ENCODE data around the gene TOMM40.
"Not testable (repeated sequence)": the region's sequence is repeated elsewhere in the genome, so short reads cannot be mapped to it uniquely, and the experiment has no call there.

Gene TOMM40

DNA sequence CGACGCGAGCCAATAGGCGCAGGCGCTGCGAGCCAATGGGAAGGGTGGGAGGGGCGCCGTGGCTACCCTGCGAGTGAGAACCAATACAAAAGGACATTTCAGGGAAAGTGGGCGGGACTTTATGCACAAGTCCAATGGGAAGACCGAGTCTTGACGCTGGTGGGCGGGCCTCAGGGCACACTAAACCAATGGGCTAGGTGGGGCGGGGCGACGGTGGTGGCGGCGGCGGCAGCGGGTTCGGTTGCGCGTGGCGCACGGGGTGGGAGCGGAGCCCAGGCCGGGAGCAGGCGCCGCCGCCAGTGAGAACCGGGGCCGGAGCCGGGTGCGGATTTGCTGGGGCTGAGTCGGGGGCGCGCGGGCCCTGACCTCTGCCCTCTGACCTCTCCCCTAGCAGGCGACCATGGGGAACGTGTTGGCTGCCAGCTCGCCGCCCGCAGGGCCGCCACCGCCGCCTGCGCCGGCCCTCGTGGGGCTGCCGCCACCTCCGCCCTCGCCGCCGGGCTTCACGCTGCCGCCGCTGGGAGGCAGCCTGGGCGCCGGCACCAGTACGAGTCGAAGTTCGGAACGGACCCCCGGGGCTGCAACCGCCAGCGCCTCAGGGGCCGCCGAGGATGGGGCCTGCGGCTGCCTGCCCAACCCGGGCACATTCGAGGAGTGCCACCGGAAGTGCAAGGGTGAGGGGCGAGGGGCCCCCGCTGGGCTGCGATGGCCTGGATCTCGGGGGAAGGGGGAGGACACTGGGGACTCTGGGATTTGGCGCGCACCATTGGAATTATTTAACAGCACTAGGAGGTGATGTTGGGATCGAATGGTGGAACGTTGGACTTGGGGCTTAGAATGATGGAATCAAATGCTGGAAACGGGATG, at the start of gene TOMM40:
Gene TOMM40, plus strand, starts transcription at position 239 of the 867 bp plus-strand sequence. Its CDS starts 162 bp downstream, at position 401.
- peak; percentile 99 to 100 for DNase-seq (ENCODE audit: low read depth in 2 of 2)

GRCh38 chr19:44845286-44845611, 45.8 kb upstream of the TOMM40 start:
- no peak for DNase-seq (ENCODE audit: low read depth in 2 of 2)

- peak; percentile 42 to 53 for DNase-seq (ENCODE audit: low read depth in 2 of 2)
Measured at GRCh38 chr19:44845612-44846454, 45.2 kb upstream of the TOMM40 start, which contains the start of gene NECTIN2. NECTIN2 (plus strand) TSS chr19:44846297; CDS start chr19:44846526, 229 bp downstream.

- DNase-seq (ENCODE audit: low read depth in 2 of 2), result no peak
Measured at GRCh38 chr19:44846455-44847143, 44.5 kb upstream of the TOMM40 start.

DNA sequence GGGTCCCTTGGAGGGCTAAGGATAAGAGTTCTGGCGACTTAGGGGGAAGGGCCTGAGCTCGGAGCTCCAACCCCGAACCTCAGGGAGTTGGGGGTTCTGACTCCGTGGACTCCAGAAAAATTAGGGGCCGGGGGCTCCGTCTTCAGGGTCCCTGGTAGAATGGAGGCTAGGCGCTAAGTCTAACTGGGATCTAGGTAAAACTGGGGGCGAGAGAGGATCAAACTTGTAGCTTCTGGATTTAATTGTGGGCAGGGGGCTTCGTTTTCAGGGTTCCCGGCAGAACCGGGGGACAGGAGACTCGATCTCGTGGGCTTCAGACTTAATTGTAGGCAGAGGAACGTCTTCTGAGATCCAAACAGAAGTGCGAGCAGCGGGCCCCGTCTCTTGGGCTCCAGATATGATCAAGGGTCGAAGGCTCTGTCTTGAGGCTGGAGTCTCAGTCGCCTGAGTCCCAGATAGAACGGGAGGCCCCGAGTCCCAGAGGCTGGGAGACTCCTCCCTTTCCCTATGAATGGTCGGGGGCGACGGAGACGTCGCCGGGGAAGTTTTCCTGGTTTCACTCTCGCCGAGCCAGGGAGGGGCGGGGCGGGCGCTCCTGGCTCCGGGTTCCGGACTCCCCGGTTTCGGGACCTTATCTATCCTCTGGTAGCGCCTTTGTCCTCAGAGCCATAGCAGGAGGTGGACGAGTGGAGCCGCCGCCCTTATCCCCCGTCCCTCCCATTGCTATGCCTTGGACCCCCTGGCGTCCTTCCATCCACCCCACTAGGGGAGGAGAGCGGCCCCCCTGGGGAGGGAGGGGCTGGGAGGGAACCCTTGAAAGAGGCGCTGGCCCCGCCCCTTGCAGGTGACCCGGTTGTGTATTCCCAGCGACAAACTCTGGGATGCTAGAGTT, 43.7 kb upstream of the TOMM40 start:
- DNase-seq (ENCODE audit: low read depth in 2 of 2), result no peak

DNA sequence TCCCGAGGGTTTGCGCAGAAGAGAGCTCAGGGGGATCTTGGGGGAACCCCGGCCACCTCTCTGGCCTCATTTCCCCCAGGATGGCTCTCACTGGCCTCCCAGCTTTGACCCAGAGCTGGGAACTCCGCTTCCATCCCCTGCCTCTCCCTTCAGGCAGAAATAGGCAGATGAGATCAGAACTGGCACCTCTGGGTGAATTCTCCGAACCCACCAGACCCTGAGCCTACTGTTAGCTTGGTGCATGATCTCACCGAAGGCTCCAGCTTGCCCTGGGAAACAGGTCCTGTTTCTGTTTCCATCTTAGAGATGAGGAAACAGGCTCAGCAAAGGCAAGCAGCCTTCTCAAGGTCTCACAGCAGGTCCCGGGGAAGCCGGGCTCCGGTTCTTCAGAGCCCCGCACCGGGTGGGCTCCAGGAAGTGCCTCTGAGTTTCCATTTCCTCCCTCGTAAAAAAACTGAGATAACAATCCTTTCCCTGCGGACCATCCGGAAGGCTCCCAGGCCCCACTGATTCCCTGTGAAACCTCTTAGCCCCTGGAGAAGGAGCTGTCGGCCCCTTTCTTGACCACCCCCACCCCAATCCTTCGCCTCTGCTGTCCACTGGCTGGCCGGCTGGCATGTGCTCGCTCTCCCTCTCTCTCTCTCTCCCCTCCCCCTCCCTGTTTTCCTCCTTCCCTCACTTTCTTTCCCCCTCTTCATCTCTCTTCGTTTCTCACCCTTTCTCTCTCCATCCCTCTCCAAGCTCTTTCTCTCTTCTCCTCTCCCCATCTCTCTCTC, 42.8 kb upstream of the TOMM40 start:
- DNase-seq (ENCODE audit: low read depth in 2 of 2), result no peak

DNA sequence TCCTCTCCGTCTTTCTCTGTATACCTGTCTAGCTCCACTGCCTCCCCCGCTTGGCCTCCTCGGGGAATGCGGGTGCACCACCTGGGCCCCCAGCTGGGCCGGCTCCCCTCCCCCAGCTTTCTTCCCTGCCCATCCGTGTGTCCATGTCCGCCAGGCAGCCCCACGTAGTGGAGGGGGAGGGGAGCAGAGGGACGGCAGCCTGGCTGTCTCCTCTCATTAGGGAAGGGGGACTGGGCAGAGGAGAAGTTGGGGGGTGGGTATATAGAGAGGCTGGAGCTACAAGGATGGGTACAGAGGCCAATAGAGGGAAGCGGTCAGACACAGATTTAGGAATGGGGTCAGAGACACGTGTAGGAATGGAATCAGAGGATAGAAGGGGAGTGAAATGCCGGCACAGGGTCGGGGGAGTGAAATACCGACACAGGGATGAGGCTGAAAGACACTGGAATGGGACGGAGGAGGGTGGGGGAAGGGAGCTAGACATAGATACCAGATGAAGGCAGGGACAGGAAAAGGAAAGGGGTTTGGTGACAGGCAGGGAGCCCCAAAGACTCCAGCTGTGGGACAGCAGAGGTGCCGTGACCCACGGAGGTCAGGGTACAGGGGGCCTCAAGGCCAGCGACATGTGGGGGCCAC, 42.1 kb upstream of the TOMM40 start:
- no peak for DNase-seq (ENCODE audit: low read depth in 2 of 2)

DNA sequence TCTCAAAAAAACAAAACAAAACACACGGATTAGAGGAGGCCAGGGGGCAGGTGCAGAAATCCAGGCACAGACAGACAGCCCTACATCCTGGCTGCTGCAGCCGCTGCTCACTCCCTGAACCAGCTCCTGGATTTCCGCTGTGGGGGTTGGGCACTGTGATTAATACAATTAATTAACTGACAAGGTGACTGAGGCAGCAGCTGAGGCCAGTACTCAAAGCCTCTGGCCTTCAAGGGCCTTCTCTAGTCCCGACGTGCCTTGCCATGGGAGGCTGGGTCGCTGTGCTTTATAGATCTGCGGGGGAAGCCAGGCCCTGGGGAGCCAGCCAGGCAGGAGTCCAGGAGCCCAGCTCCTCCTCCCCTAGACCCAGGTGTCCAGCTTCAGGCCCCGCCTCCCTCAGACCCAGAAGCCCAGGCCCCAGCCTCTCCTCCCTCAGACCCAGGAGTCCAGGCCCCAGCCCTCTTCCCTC, 40.4 kb upstream of the TOMM40 start:
- DNase-seq (ENCODE audit: low read depth in 2 of 2), result no peak

DNA sequence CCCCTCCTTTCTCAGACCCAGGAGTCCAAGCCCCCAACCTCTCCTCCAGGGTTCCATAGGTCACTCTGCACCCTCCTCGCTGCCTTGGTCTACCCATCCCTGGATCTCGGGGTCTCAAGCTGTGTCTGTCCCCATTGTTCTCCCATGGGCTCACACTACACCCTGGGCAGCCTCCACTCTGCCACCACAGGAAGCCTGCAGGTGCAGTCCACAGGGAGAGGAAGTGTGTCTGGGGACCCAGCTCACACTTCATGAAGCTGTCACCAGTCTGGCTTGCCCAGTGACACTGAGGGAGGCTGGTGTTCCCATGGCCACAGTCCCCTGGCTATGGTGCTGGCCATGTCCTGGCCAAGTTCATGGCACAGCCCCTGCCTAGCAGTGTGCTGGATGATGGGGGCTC, 39.6 kb upstream of the TOMM40 start:
- DNase-seq (ENCODE audit: low read depth in 2 of 2), result no peak

GRCh38 chr19:44855606-44856005, 35.4 kb upstream of the TOMM40 start:
- DNase-seq (ENCODE audit: low read depth in 2 of 2), result no peak

DNA sequence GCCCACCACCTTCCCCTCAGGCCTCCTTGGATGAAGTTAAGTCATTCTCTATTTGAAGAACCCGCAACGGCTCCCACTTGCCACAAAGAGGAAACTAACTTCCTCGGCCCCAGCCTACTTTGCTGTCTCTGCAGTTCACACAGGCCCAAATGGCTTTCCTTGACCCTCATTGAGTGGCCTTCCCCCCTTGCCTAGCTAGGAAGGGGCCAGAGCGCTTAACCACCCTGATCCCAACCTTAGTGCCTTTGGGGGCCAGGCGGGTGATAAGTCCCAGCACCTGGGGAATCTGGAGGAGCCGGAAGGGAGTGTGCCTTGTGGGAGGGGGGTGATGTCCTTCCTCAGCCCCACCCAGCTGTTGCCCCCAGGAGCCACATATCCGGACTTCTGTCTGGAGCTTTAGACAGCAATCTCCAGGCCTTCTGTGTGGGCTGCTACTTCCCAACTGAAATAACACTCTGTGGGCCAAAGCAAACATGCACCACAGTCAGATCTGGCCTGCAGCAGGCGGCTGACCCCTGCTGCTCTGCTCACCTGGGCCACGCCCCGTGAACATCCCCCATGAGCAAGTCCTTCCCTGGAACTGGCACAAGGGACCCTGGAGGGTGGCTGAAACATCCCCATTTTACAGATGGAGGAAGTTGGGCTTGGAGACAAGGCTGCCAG, 34.5 kb upstream of the TOMM40 start:
- DNase-seq (ENCODE audit: low read depth in 2 of 2), result no peak

DNA sequence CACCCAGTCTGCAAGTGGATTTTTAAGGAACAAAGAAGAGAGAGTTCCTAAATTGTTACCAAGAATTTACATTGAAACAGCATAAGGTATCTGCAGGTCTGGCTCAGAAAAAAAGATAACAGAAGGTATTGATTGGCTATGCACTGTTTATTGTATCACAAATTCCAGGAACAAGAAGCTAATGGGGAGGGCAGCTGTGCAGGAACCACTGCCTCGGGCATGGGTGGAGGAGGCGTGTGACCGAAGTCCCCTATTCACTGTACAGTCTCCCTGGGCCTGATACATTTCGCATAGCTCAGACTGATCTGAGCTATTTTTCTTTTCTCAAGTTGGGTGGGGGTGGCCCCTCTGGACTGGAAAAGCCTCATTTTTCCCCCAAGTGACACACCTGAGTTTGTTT, 33.2 kb upstream of the TOMM40 start:
- DNase-seq (ENCODE audit: low read depth in 2 of 2), result no peak

- not testable (repeated sequence) for DNase-seq (ENCODE audit: low read depth in 2 of 2)
Measured at GRCh38 chr19:44861576-44861975, 29.5 kb upstream of the TOMM40 start.

- DNase-seq (ENCODE audit: low read depth in 2 of 2), result no peak
Measured at GRCh38 chr19:44863990-44864389, 27.1 kb upstream of the TOMM40 start.

DNA sequence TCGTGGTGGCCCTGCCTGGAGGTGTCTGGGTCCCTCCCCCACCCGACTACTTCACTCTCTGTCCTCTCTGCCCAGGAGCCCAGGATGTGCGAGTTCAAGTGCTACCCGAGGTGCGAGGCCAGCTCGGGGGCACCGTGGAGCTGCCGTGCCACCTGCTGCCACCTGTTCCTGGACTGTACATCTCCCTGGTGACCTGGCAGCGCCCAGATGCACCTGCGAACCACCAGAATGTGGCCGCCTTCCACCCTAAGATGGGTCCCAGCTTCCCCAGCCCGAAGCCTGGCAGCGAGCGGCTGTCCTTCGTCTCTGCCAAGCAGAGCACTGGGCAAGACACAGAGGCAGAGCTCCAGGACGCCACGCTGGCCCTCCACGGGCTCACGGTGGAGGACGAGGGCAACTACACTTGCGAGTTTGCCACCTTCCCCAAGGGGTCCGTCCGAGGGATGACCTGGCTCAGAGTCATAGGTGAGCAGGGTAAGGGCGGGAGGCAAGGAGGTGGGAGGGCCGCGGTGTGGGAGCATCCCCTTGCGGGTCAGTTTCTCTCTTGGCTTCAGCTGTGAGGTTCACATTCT, 25.8 kb upstream of the TOMM40 start:
- no peak for DNase-seq (ENCODE audit: low read depth in 2 of 2)

DNA sequence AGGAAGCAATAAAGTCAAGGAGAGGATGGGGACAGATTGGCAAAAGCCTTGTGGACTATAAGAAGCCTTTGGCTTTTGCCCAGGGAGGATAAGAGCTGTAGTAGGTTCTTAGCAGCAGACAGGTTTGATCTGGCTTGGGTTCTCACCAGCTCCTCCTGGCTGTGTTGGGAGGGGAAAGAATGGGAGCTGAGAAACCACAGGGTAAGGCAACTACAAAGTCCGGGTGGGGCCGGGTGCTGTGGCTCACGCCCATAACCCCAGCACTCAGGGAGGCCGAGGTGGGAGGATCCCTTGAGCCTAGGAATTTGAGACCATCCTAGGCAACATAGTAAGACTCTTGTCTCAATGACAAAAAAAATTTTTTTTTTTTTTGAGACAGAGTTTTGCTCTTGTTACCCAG, 24.4 kb upstream of the TOMM40 start:
- DNase-seq (ENCODE audit: low read depth in 2 of 2), result no peak

DNA sequence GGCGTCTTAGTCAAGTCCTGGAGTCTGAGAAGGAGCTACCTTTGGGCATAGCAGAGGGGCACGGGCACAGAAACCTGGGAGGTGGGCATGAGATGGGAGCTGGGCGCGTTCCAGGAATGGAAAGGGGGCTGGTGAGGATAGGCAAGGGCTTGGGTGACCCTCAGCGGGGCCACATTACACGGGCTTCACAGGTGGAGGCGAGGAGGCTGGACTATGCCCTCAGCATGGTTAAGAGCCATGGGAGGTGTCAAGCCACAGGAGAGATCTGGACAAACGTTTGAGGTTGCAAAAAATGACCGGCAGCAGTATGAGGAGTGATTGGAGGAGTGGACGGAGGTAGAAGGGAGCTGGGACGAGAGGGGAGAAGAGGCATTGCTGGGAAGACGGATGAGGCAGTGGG, 23.5 kb upstream of the TOMM40 start:
- no peak for DNase-seq (ENCODE audit: low read depth in 2 of 2)

DNA sequence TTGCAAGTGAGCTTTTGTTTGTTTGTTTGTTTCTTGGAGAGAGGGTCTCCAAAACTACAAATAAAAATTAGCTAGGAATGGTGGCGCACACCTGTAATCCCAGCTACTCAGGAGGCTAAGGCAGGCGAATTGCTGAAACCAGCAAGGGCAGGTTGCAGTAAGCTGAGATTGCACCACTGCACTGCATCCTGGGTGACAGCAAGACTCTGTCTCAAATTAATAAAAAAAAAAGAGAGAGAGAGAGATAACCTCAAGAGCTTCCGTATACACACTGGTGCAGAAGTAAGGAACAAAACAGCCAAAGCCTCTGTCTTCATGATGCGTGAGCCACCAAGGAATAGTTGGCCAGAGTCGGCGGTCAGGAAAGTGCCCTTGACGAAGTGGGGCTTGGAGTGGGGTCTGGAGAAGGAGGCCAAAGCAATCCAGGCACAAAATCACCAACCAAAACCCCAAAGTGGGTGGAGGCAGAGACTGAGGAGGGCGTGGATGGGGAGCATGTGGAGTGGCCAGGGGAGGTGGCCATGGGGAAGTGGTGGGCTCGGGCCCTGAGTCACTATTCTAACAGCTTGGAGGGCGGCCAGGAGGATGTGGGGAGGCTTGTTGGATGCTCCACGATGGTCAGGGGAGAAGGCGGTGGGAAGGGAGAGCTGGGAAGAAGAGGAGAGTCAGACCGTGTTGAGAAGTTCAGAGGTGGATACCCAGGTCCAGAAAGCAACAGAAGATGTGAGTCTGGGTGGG, 21.2 kb upstream of the TOMM40 start:
- no peak for DNase-seq (ENCODE audit: low read depth in 2 of 2)

Data from stimulated activated CD8-positive, alpha-beta memory T cell treated with anti-CD3 and anti-CD28 coated beads, Interleukin-2, amount 100 ng/mL, for 1 hour (primary cell).